ENCODE measurements around the gene CTDNEP1.
"Not testable (repeated sequence)": the region's sequence is repeated elsewhere in the genome, so short reads cannot be mapped to it uniquely, and the experiment has no call there.

Gene CTDNEP1

GRCh38 chr17:7243838-7244237, 7.7 kb downstream of the CTDNEP1 start:
- not testable (repeated sequence) for FAIRE-seq

GRCh38 chr17:7243453-7243729, 8.1 kb downstream of the CTDNEP1 start:
- no peak for FAIRE-seq

- peak; percentile 43 for FAIRE-seq
Observed at GRCh38 chr17:7242717-7243452, 8.6 kb downstream of the CTDNEP1 start.

GRCh38 chr17:7241783-7242716, 9.5 kb downstream of the CTDNEP1 start, which contains the start of gene GABARAP:
Gene GABARAP, minus strand, starts transcription at chr17:7242449. Its CDS starts 119 bp downstream, at chr17:7242330.
- FAIRE-seq, result peak; percentile 55

- no peak for FAIRE-seq
Observed at GRCh38 chr17:7241090-7241733, 10.3 kb downstream of the CTDNEP1 start.

- FAIRE-seq, result no peak
Observed at GRCh38 chr17:7240375-7240774, 11.2 kb downstream of the CTDNEP1 start.

GRCh38 chr17:7239091-7240027, 12.2 kb downstream of the CTDNEP1 start, which contains the start of gene PHF23:
Gene PHF23, minus strand, starts transcription at chr17:7239457. Its CDS starts 178 bp downstream, at chr17:7239279.
- peak; percentile 96 for FAIRE-seq

GRCh38 chr17:7238420-7239090, 13.0 kb downstream of the CTDNEP1 start:
- FAIRE-seq, result no peak

GRCh38 chr17:7237761-7238419, 13.6 kb downstream of the CTDNEP1 start:
- FAIRE-seq, result no peak

GRCh38 chr17:7237266-7237760, 14.2 kb downstream of the CTDNEP1 start:
- FAIRE-seq, result no peak

GRCh38 chr17:7236808-7237207, 14.7 kb downstream of the CTDNEP1 start:
- no peak for FAIRE-seq

- no peak for FAIRE-seq
Observed at GRCh38 chr17:7235693-7236665, 15.6 kb downstream of the CTDNEP1 start.

GRCh38 chr17:7234083-7234951, 17.2 kb downstream of the CTDNEP1 start, which contains the start of gene DVL2:
Gene DVL2, minus strand, starts transcription at chr17:7234517. Its CDS starts 255 bp downstream, at chr17:7234262.
- peak; percentile 31 for FAIRE-seq

GRCh38 chr17:7233701-7234082, 17.8 kb downstream of the CTDNEP1 start:
- FAIRE-seq, result no peak

- no peak for FAIRE-seq
Observed at GRCh38 chr17:7232114-7232513, 19.4 kb downstream of the CTDNEP1 start.

GRCh38 chr17:7229504-7229903, 22.0 kb downstream of the CTDNEP1 start:
- FAIRE-seq, result no peak

- no peak for FAIRE-seq
Observed at GRCh38 chr17:7228920-7229319, 22.6 kb downstream of the CTDNEP1 start.
